ENCODE results near the gene AGAP3.

Gene AGAP3

GRCh38 chr7:151088019-151088855, 2.0 kb downstream of the AGAP3 start:
- FAIRE-seq: no peak

- no peak for FAIRE-seq
These were observed 2.8 kb downstream of the AGAP3 start for GRCh38 chr7:151088856-151089699.

- FAIRE-seq: no peak
These were observed 3.8 kb downstream of the AGAP3 start for GRCh38 chr7:151089893-151090730.

- no peak for FAIRE-seq
These were observed 4.7 kb downstream of the AGAP3 start for GRCh38 chr7:151091003-151091402.

GRCh38 chr7:151091431-151091830, 5.2 kb downstream of the AGAP3 start:
- no peak for FAIRE-seq

GRCh38 chr7:151091988-151092387, 5.7 kb downstream of the AGAP3 start:
- FAIRE-seq: no peak

- no peak for FAIRE-seq
These were observed 7.5 kb downstream of the AGAP3 start for GRCh38 chr7:151093748-151094147.

- FAIRE-seq: no peak
These were observed 8.4 kb downstream of the AGAP3 start for GRCh38 chr7:151094675-151095074.

GRCh38 chr7:151095123-151095797, 9.0 kb downstream of the AGAP3 start:
- no peak for FAIRE-seq

- FAIRE-seq: no peak
These were observed 9.7 kb downstream of the AGAP3 start for GRCh38 chr7:151095828-151096475.

GRCh38 chr7:151099486-151100211, 13.4 kb downstream of the AGAP3 start:
- FAIRE-seq: no peak

- FAIRE-seq: no peak
These were observed 14.6 kb downstream of the AGAP3 start for GRCh38 chr7:151100921-151101320.

GRCh38 chr7:151101621-151102396, 15.5 kb downstream of the AGAP3 start:
- FAIRE-seq: no peak

GRCh38 chr7:151102991-151103390, 16.7 kb downstream of the AGAP3 start:
- no peak for FAIRE-seq

GRCh38 chr7:151103973-151104372, 17.7 kb downstream of the AGAP3 start:
- no peak for FAIRE-seq

GRCh38 chr7:151104411-151105235, 18.3 kb downstream of the AGAP3 start:
- FAIRE-seq: no peak

- no peak for FAIRE-seq
These were observed 21.6 kb downstream of the AGAP3 start for GRCh38 chr7:151107882-151108281.

GRCh38 chr7:151109094-151110048, 23.1 kb downstream of the AGAP3 start:
- FAIRE-seq: no peak
